Smooth muscle cell (in vitro differentiated cells): Measurements from ENCODE around the gene BLVRA. TPM values are rescaled to one million over a fixed set of nuclear protein-coding genes. Genes with fewer than 3 reads are reported as not detected.
"Not testable (repeated sequence)": the region's sequence is repeated elsewhere in the genome, so short reads cannot be mapped to it uniquely, and the experiment has no call there.

ENCODE experiments used
- DNase-seq: peaks from one replicate; lab custom pipeline; 2025; ENCODE audit not compliant: unreplicated experiment; lab: John Stamatoyannopoulos, UW
- H2AFZ ChIP-seq: fragments of 200-600 bp; sonication (generic); 2 replicates; pipeline ENCODE4 v1.6.0; 2016; ENCODE audit warnings: antibody characterized with exemption, low read depth, mild to moderate bottlenecking
- H3F3A ChIP-seq: fragments of 200-600 bp; sonication (generic); 2 replicates; pipeline ENCODE4 v1.6.0; 2017; ENCODE audit warnings: antibody characterized with exemption, low read depth
- H3K27ac ChIP-seq: fragments of 200-600 bp; sonication (generic); 2 replicates; pipeline ENCODE4 v1.5.1; 2016; ENCODE audit warnings: low read depth, mild to moderate bottlenecking
- H3K27me3 ChIP-seq: fragments of 200-600 bp; sonication (generic); 2 replicates; pipeline ENCODE4 v1.6.1; 2016; ENCODE audit warnings: low read depth, mild to moderate bottlenecking
- H3K36me3 ChIP-seq: fragments of 200-600 bp; sonication (generic); 2 replicates; pipeline ENCODE4 v1.5.1; 2016; ENCODE audit warnings: low read depth
- H3K4me1 ChIP-seq: fragments of 200-600 bp; sonication (generic); 2 replicates; pipeline ENCODE4 v1.5.1; 2016; ENCODE audit warnings: low read depth
- H3K4me2 ChIP-seq: fragments of 200-600 bp; sonication (generic); 2 replicates; pipeline ENCODE4 v1.6.0; 2016; ENCODE audit warnings: mild to moderate bottlenecking
- H3K4me3 ChIP-seq: fragments of 200-600 bp; sonication (generic); 2 replicates; pipeline ENCODE4 v1.5.1; 2016; ENCODE audit warnings: mild to moderate bottlenecking
- H3K79me2 ChIP-seq: fragments of 200-600 bp; sonication (generic); 2 replicates; pipeline ENCODE4 v1.6.0; 2016; ENCODE audit warnings: low read depth, mild to moderate bottlenecking
- H3K9ac ChIP-seq: fragments of 200-600 bp; sonication (generic); 2 replicates; pipeline ENCODE4 v1.6.0; 2016; ENCODE audit warnings: low read depth
- H3K9me3 ChIP-seq: fragments of 200-600 bp; sonication (generic); replicated peaks from 2 replicates; pipeline ENCODE4 v1.5.1; 2016; ENCODE audit warnings: low read depth
- H4K20me1 ChIP-seq: fragments of 200-600 bp; sonication (generic); 2 replicates; pipeline ENCODE4 v1.6.0; 2016; ENCODE audit warnings: low read depth
- CTCF ChIP-seq: fragments of 200-600 bp; sonication (generic); IDR thresholded peaks from 2 replicates; pipeline ENCODE4 v1.5.1; 2017; ENCODE audit warnings: borderline replicate concordance, mild to moderate bottlenecking, antibody characterized with exemption; ENCODE audit not compliant: insufficient read depth, poor library complexity, severe bottlenecking
- WGBS: methylation state at CpG from one replicate; pipeline ENCODE4 v1.1.7; 2016; ENCODE audit warnings: low lambda C conversion rate; 5-methylcytosine and 5-hydroxymethylcytosine counted together
- polyA plus RNA-seq: library from polyadenylated mRNA; unstranded; fragments of >200 nt; fragmentation: Nextera tagmentation; extraction: Ambion mirVana; gene quantifications from 2 replicates; pipeline ENCODE4 v1.2.1, GENCODE V29; 2016
- total RNA-seq: library from RNA; depleted of rRNA; stranded (reverse); fragments of >200 nt; gene quantifications from 2 replicates; pipeline ENCODE4 v1.2.3, GENCODE V29; 2014

BLVRA gene
- total and polyA plus RNA-seq, 2 experiments from 2014 or later = 24.6 to 65.4 TPM

- 0% methylated on average over 1 of the region's 1 CpG for WGBS
These were observed 66.5 kb downstream of the BLVRA start for GRCh38 chr7:43824963-43825362.

DNA sequence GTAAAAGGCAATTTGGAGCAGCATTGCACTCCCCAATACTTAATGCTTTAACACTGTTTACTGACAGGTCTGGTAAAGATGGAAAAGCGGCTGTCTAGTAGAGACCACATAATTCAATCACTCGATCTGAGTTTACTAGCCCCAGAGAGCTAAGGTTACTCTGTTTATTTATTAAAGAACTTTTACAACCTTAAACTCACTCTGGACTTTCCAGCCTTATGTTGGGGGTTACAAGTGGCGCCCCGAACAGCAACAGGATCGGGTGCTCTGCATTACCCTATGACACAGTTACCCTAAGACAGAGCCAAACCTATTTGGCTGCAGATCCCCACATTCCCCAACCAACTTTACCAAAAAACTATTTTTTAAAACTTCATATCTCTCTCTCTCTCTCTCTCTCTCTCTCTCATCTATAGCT lies 66.9 kb downstream of the BLVRA start:
- H2AFZ ChIP-seq = peak overlapping the region; percentile 11
- TF ChIP-seq CTCF = no peak
- H4K20me1 ChIP-seq = no peaks in the 10 kb centered on the region
- H3K27me3 ChIP-seq = no peaks in the 10 kb centered on the region
- H3K4me1 ChIP-seq = peaks cover 3% of the 10 kb centered on the region
- H3K4me3 ChIP-seq = no peak overlapping the region
- no peak for DNase-seq
- H3K27ac ChIP-seq = peak overlapping the region; percentile 80
- peak overlapping the region; percentile 75 for H3K4me2 ChIP-seq
- no peaks in the 10 kb centered on the region for H3K9me3 ChIP-seq
- no peak overlapping the region for H3K9ac ChIP-seq
- no peaks in the 10 kb centered on the region for H3K79me2 ChIP-seq
- no peaks in the 10 kb centered on the region for H3F3A ChIP-seq
- WGBS = 23% methylated on average over 5 of the region's 5 CpGs
- H3K36me3 ChIP-seq = no peaks in the 10 kb centered on the region

More at GRCh38 chr7:43824963-43825362, 66.5 kb downstream of the BLVRA start:
- Histone ChIP-seq H3K79me2 (no peaks in the 10 kb centered on the region), H3F3A (no peaks in the 10 kb centered on the region), H3K9ac (no peak overlapping the region), H3K36me3 (no peaks in the 10 kb centered on the region), H3K4me3 (peak overlapping the region; percentile 30), H3K27me3 (no peaks in the 10 kb centered on the region), H2AFZ (peak overlapping the region; percentile 72), H3K4me2 (peak overlapping the region; percentile 75), H3K27ac (peak overlapping the region; percentile 80), H3K4me1 (peaks cover 3% of the 10 kb centered on the region), H4K20me1 (no peaks in the 10 kb centered on the region), H3K9me3 (no peaks in the 10 kb centered on the region)
- TF ChIP-seq CTCF = no peak
- DNase-seq = no peak

- H3K27ac ChIP-seq, H2AFZ ChIP-seq: not testable (repeated sequence)
These were observed 72.4 kb downstream of the BLVRA start for GRCh38 chr7:43830917-43831316.

DNA sequence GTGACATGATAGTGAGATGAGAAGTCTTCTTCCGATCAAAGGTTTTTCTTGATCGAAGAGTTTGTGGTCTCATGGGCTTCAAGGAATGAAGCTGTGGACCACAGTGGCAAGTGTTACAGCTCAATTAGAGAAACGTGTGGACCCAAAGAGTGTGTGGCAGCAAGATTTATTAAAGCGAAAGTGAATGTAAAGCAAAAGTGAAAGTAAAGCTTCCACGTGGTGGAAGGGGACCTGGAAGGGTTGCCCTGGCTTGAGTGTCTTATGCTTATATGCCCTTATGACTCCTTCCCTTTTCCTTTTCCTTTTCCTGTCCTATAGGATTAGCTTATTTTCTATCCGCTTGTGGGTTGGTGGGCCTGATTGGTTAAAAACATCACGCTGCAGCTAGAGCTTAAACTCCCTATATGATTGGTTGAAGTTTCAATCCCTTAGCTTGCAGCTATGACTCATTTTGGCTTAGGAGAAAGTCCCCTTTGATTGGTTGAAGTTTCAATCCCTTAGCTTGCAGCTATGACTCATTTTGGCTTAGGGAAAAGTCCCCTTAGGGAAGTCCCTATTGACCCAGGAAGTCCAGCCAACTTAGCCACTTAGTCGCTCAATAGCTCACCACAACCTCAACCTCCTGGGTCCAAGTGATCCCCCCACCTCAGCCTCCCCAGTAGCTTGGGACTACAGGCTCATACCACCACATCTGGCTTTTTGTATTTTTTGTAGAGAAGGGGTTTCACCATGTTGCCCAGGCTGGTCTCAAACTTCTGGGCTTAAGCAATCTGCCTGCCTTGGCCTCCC lies 76.2 kb downstream of the BLVRA start:
- Histone ChIP-seq H3K27ac (no peak overlapping the region), H3K79me2 (no peaks in the 10 kb centered on the region), H4K20me1 (no peaks in the 10 kb centered on the region), H3K4me1 (no peaks in the 10 kb centered on the region), H3K27me3 (no peaks in the 10 kb centered on the region), H2AFZ (no peak overlapping the region), H3K9ac (no peak overlapping the region), H3K9me3 (peaks cover 8% of the 10 kb centered on the region), H3K4me3 (no peak overlapping the region), H3K4me2 (no peak overlapping the region), H3K36me3 (no peaks in the 10 kb centered on the region), H3F3A (no peaks in the 10 kb centered on the region)
- no peak for TF ChIP-seq CTCF
- DNase-seq = no peak
- 94% methylated on average over 8 of the region's 8 CpGs for WGBS

More at GRCh38 chr7:43830917-43831316, 72.4 kb downstream of the BLVRA start:
- not testable (repeated sequence) for H3F3A ChIP-seq, H3K9me3 ChIP-seq, H3K9ac ChIP-seq, DNase-seq, H3K4me1 ChIP-seq, H4K20me1 ChIP-seq, H3K4me2 ChIP-seq, H3K79me2 ChIP-seq, H3K27me3 ChIP-seq, H3K4me3 ChIP-seq, H3K36me3 ChIP-seq
